Ascending aorta (tissue), 2 donors: ENCODE measurements around the gene KRT78. TPM values are rescaled to one million over a fixed set of nuclear protein-coding genes. Genes with fewer than 3 reads are reported as not detected.

ENCODE experiments used
- DNase-seq, 2 donors: peaks; one replicate each; pipeline ENCODE4 v3.0.0-alpha.2; 2019; ENCODE audit warnings: low spot score in 2 of 2
- H3K27ac ChIP-seq, 2 donors: fragments of 200-600 bp; sonication (generic); one replicate each; pipeline ENCODE4 v1.5.1; 2016 to 2017; ENCODE audit warnings: mild to moderate bottlenecking in 1 of 2
- H3K27me3 ChIP-seq: fragments of 200-600 bp; sonication (generic); one replicate; pipeline ENCODE4 v1.5.1; 2017
- H3K36me3 ChIP-seq, 2 donors: fragments of 200-600 bp; sonication (generic); one replicate each; pipeline ENCODE4 v1.5.1; 2016
- H3K4me1 ChIP-seq, 2 donors: fragments of 200-600 bp; sonication (generic); one replicate each; pipeline ENCODE4 v1.5.1; 2016 to 2017; ENCODE audit warnings: mild to moderate bottlenecking in 1 of 2
- H3K4me3 ChIP-seq, 2 donors: fragments of 200-600 bp; sonication (generic); one replicate each; pipeline ENCODE4 v1.5.1; 2016 to 2017; ENCODE audit warnings: mild to moderate bottlenecking in 1 of 2
- H3K9me3 ChIP-seq, 2 donors: fragments of 200-600 bp; sonication (generic); one replicate each; pipeline ENCODE4 v1.5.1; 2016
- CTCF ChIP-seq, 3 experiments: fragments of 200-600 bp in 2 of 3; fragments of 450-650 bp in 1 of 3; sonication (generic) in 2 of 3; IDR thresholded peaks; one replicate each; pipeline ENCODE4 v1.5.1; 2016 to 2019; ENCODE audit warnings: antibody characterized with exemption in 3 of 3, mild to moderate bottlenecking in 1 of 3, moderate library complexity in 1 of 3
- intact Hi-C: fragments of 100-400 bp; cut with DNase I; formaldehyde crosslinking; loops from one replicate; pipeline ENCODE4 v1.15.1; 2023
- total RNA-seq: library from RNA; depleted of rRNA; stranded (reverse); fragments of >200 nt; gene quantifications from one replicate; pipeline ENCODE4 v1.1.0, GENCODE V29; 2016

KRT78 gene
- total RNA-seq, 1 donor from 2014 or later, result not detected

- intact Hi-C loops, result no loop called here
- Histone ChIP-seq H3K36me3 (no peaks in the 10 kb centered on the region), H3K27me3 (no peaks in the 10 kb centered on the region), H3K27ac (no peak overlapping the region), H3K4me3 (no peak overlapping the region), H3K9me3 (no peaks in the 10 kb centered on the region), H3K4me1 (peaks cover 0 to 8% of the 10 kb centered on the region in 2 donors)
- DNase-seq, result no peak
- TF ChIP-seq CTCF (IDR thresholded peaks at IDR 0.05), result no peak
These were observed 18.4 kb upstream of the KRT78 start for GRCh38 chr12:52867152-52867551.

GRCh38 chr12:52865090-52865944 is 16.5 kb upstream of the KRT78 start:
- peak in 1 of 2 donors; percentile 76 for DNase-seq
- peak; percentile 58 to 71 (median 69) for TF ChIP-seq CTCF (IDR thresholded peaks at IDR 0.05)
- H3K4me3 ChIP-seq, result no peak overlapping the region
- no peaks in the 10 kb centered on the region for H3K36me3 ChIP-seq
- H3K4me1 ChIP-seq, result no peaks in the 10 kb centered on the region
- intact Hi-C loops, result no loop called here
- no peak overlapping the region for H3K27ac ChIP-seq
- H3K27me3 ChIP-seq, result no peaks in the 10 kb centered on the region
- H3K9me3 ChIP-seq, result no peaks in the 10 kb centered on the region

- DNase-seq, result no peak
- Histone ChIP-seq H3K27me3 (no peaks in the 10 kb centered on the region), H3K4me3 (no peak overlapping the region), H3K9me3 (no peaks in the 10 kb centered on the region), H3K27ac (no peak overlapping the region), H3K36me3 (no peaks in the 10 kb centered on the region), H3K4me1 (no peaks in the 10 kb centered on the region)
- no peak for TF ChIP-seq CTCF (IDR thresholded peaks at IDR 0.05)
- intact Hi-C loops, result no loop called here
These were observed 13.2 kb upstream of the KRT78 start for GRCh38 chr12:52862023-52862422.

GRCh38 chr12:52861511-52861910 is 12.7 kb upstream of the KRT78 start:
- no peak for TF ChIP-seq CTCF (IDR thresholded peaks at IDR 0.05)
- Histone ChIP-seq H3K36me3 (no peaks in the 10 kb centered on the region), H3K9me3 (no peaks in the 10 kb centered on the region), H3K4me3 (no peak overlapping the region), H3K27me3 (no peaks in the 10 kb centered on the region), H3K4me1 (no peaks in the 10 kb centered on the region), H3K27ac (no peak overlapping the region)
- intact Hi-C loops, result no loop called here
- no peak for DNase-seq

- no peak for TF ChIP-seq CTCF (IDR thresholded peaks at IDR 0.05)
- Histone ChIP-seq H3K4me3 (no peak overlapping the region), H3K9me3 (no peaks in the 10 kb centered on the region), H3K36me3 (no peaks in the 10 kb centered on the region), H3K27me3 (no peaks in the 10 kb centered on the region), H3K27ac (no peak overlapping the region), H3K4me1 (no peaks in the 10 kb centered on the region)
- intact Hi-C loops, result no loop called here
- DNase-seq, result no peak
These were observed 11.5 kb upstream of the KRT78 start for GRCh38 chr12:52860102-52860823.
